ENCODE results near the gene RHEB. TPM values are rescaled to one million over a fixed set of nuclear protein-coding genes. Genes with fewer than 3 reads are reported as not detected.
"Not testable (repeated sequence)": the region's sequence is repeated elsewhere in the genome, so short reads cannot be mapped to it uniquely, and the experiment has no call there.

Gene RHEB
- total RNA-seq, 1 donor from 2014 or later = 88.5 TPM

- H3K36me3 Mint-ChIP-seq = no peaks in the 10 kb centered on the region
- no peak for TF ChIP-seq CTCF (IDR thresholded peaks at IDR 0.05; ENCODE audit: unreplicated experiment)
- DNase-seq (ENCODE audit: low spot score in 2 of 2, unreplicated experiment in 2 of 2) = no peak
- peaks cover 11% of the 10 kb centered on the region for H3K9me3 Mint-ChIP-seq
- H3K4me1 Mint-ChIP-seq = no peaks in the 10 kb centered on the region
- no peak overlapping the region for H3K4me3 Mint-ChIP-seq
- H3K27ac Mint-ChIP-seq = no peak overlapping the region
- H3K27me3 Mint-ChIP-seq (ENCODE audit: low read depth) = no peaks in the 10 kb centered on the region
These were observed 5.2 kb upstream of the RHEB start for GRCh38 chr7:151524845-151525244.

GRCh38 chr7:151524331-151524730 is 4.6 kb upstream of the RHEB start:
- no peak for DNase-seq (ENCODE audit: low spot score in 2 of 2, unreplicated experiment in 2 of 2)
- Mint-ChIP-seq H3K36me3 (no peaks in the 10 kb centered on the region), H3K27ac (no peak overlapping the region), H3K4me1 (no peaks in the 10 kb centered on the region), H3K9me3 (peaks cover 9% of the 10 kb centered on the region), H3K27me3 (ENCODE audit: low read depth) (no peaks in the 10 kb centered on the region), H3K4me3 (no peak overlapping the region)
- TF ChIP-seq CTCF (IDR thresholded peaks at IDR 0.05; ENCODE audit: unreplicated experiment) = no peak

GRCh38 chr7:151520419-151521261 is 945 bp upstream of the RHEB start:
- Mint-ChIP-seq H3K27me3 (ENCODE audit: low read depth) (no peaks in the 10 kb centered on the region), H3K9me3 (no peaks in the 10 kb centered on the region), H3K4me1 (peaks cover 22% of the 10 kb centered on the region), H3K4me3 (peak overlapping the region; percentile 90), H3K27ac (peak overlapping the region; percentile 99), H3K36me3 (no peaks in the 10 kb centered on the region)
- TF ChIP-seq CTCF (IDR thresholded peaks at IDR 0.05; ENCODE audit: unreplicated experiment) = no peak
- DNase-seq (ENCODE audit: low spot score in 2 of 2, unreplicated experiment in 2 of 2) = no peak

GRCh38 chr7:151518947-151519764 is 539 bp downstream of the RHEB start:
- H3K4me1 Mint-ChIP-seq = peaks cover 25% of the 10 kb centered on the region
- H3K4me3 Mint-ChIP-seq = peak overlapping the region; percentile 90
- not testable (repeated sequence) for H3K27me3 Mint-ChIP-seq (ENCODE audit: low read depth); H3K9me3 Mint-ChIP-seq; H3K36me3 Mint-ChIP-seq
- DNase-seq (ENCODE audit: low spot score in 2 of 2, unreplicated experiment in 2 of 2) = peak in 1 of 2 experiments; percentile 74
- H3K27ac Mint-ChIP-seq = peak overlapping the region; percentile 99

- Mint-ChIP-seq H3K9me3 (peaks cover 14% of the 10 kb centered on the region), H3K4me1 (peaks cover 25% of the 10 kb centered on the region), H3K27ac (peak overlapping the region; percentile 98), H3K36me3 (peaks cover 12% of the 10 kb centered on the region), H3K4me3 (peak overlapping the region; percentile 90), H3K27me3 (ENCODE audit: low read depth) (no peaks in the 10 kb centered on the region)
- no peak for TF ChIP-seq CTCF (IDR thresholded peaks at IDR 0.05; ENCODE audit: unreplicated experiment)
- DNase-seq (ENCODE audit: low spot score in 2 of 2, unreplicated experiment in 2 of 2) = no peak
These were observed 1.4 kb downstream of the RHEB start for GRCh38 chr7:151518105-151518946.

All from mesothelial cell of epicardium (in vitro differentiated cells).